Testis (tissue), 3 donors: Measurements from ENCODE around the gene PRR5L. TPM values are rescaled to one million over a fixed set of nuclear protein-coding genes. Genes with fewer than 3 reads are reported as not detected.

Experiments
- DNase-seq: peaks from one replicate; pipeline ENCODE4 v3.0.0-alpha.2; 2019
- H3K27ac ChIP-seq, 2 donors: fragments of 200-600 bp; sonication (generic); one replicate each; pipeline ENCODE4 v1.5.1; 2019
- H3K27me3 ChIP-seq: fragments of 200-600 bp; sonication (generic); one replicate; pipeline ENCODE4 v1.5.1; 2019
- H3K36me3 ChIP-seq: fragments of 200-600 bp; sonication (generic); one replicate; pipeline ENCODE4 v1.5.1; 2017; ENCODE audit warnings: low read depth; ENCODE audit errors: missing control alignments
- H3K4me1 ChIP-seq: fragments of 200-600 bp; sonication (generic); one replicate; pipeline ENCODE4 v1.5.1; 2019
- H3K4me3 ChIP-seq, 2 donors: fragments of 200-600 bp; sonication (generic); one replicate each; pipeline ENCODE4 v1.5.1; 2017 to 2019
- H3K9me3 ChIP-seq: fragments of 200-600 bp; sonication (generic); one replicate; pipeline ENCODE4 v1.5.1; 2017
- CTCF ChIP-seq, 3 experiments: fragments of 450-650 bp in 2 of 3; fragments of 200-600 bp in 1 of 3; sonication (generic) in 1 of 3; IDR thresholded peaks; one replicate each; pipeline ENCODE4 v1.5.1; 2016 to 2019; ENCODE audit warnings: antibody characterized with exemption in 3 of 3, mild to moderate bottlenecking in 2 of 3, moderate library complexity in 1 of 3
- POLR2A ChIP-seq: fragments of 450-650 bp; IDR thresholded peaks from one replicate; pipeline ENCODE4 v1.6.1; 2017; ENCODE audit warnings: antibody characterized with exemption, mild to moderate bottlenecking, moderate library complexity
- WGBS, 2 donors: methylation state at CpG; one replicate each; pipeline ENCODE4 v1.1.5; 2018; 5-methylcytosine and 5-hydroxymethylcytosine counted together
- intact Hi-C: fragments of 100-400 bp; cut with DNase I; formaldehyde crosslinking; loops from one replicate; pipeline ENCODE4 v1.15.1; 2023; ENCODE audit warnings: low total_unique reads
- polyA plus RNA-seq: library from polyadenylated mRNA; stranded (reverse); fragments of 350-450 nt; fragmentation: Illumina TruSeq; extraction: RNeasy Lipid Tissue Mini Kit (QIAGEN cat#74804); gene quantifications from one replicate; pipeline ENCODE4 v1.2.3, GENCODE V29; 2014; ENCODE audit warnings: low read depth, low replicate concordance; ENCODE audit not compliant: insufficient read depth
- total RNA-seq, 2 donors: library from RNA; depleted of rRNA; stranded (reverse); fragments of >200 nt; gene quantifications; one replicate each; pipeline ENCODE4 v1.2.3, GENCODE V29; 2016

Gene PRR5L
- total and polyA plus RNA-seq, 3 donors from 2014 or later = 8.1 to 15.4 (median 14.7) TPM

- Histone ChIP-seq H3K9me3 (no peaks in the 10 kb centered on the region), H3K4me1 (peaks cover 5% of the 10 kb centered on the region), H3K36me3 (no peaks in the 10 kb centered on the region), H3K4me3 (no peak overlapping the region), H3K27ac (no peak overlapping the region), H3K27me3 (no peaks in the 10 kb centered on the region)
- intact Hi-C loops = no loop called here
- TF ChIP-seq POLR2A = no peak
- TF ChIP-seq CTCF (IDR thresholded peaks at IDR 0.05) = no peak
- WGBS, 2 donors = 63 to 67% methylated on average over 11 of the region's 11 CpGs
- DNase-seq = peak; percentile 30
Measured at GRCh38 chr11:36431429-36432092, 135.5 kb downstream of the PRR5L start.

- TF ChIP-seq CTCF (IDR thresholded peaks at IDR 0.05) = no peak
- no peak for TF ChIP-seq POLR2A
- intact Hi-C loops = no loop called here
- DNase-seq = no peak
- 86 to 87% methylated on average over 2 of the region's 2 CpGs for WGBS, 2 donors
- Histone ChIP-seq H3K36me3 (no peaks in the 10 kb centered on the region), H3K27me3 (no peaks in the 10 kb centered on the region), H3K27ac (no peak overlapping the region), H3K4me3 (no peak overlapping the region), H3K9me3 (no peaks in the 10 kb centered on the region), H3K4me1 (peaks cover 5% of the 10 kb centered on the region)
Measured at GRCh38 chr11:36432093-36432469, 136.0 kb downstream of the PRR5L start.

GRCh38 chr11:36432738-36433137 lies 136.7 kb downstream of the PRR5L start:
- DNase-seq = no peak
- Histone ChIP-seq H3K4me1 (peaks cover 5% of the 10 kb centered on the region), H3K36me3 (no peaks in the 10 kb centered on the region), H3K4me3 (no peak overlapping the region), H3K9me3 (no peaks in the 10 kb centered on the region), H3K27me3 (no peaks in the 10 kb centered on the region), H3K27ac (no peak overlapping the region)
- no peak for TF ChIP-seq CTCF (IDR thresholded peaks at IDR 0.05)
- TF ChIP-seq POLR2A = no peak
- intact Hi-C loops = no loop called here
- 91 to 98% methylated on average over 4 of the region's 4 CpGs for WGBS, 2 donors

GRCh38 chr11:36436064-36436463 lies 140.0 kb downstream of the PRR5L start:
- peak overlapping the region; percentile 44 to 56 for H3K27ac ChIP-seq
- intact Hi-C loops = no loop called here
- TF ChIP-seq POLR2A (no peak), CTCF (IDR thresholded peaks at IDR 0.05) (no peak)
- no peaks in the 10 kb centered on the region for H3K36me3 ChIP-seq
- no peaks in the 10 kb centered on the region for H3K9me3 ChIP-seq
- no peaks in the 10 kb centered on the region for H3K27me3 ChIP-seq
- WGBS, 2 donors = 65 to 66% methylated on average over 5 of the region's 5 CpGs
- no peak overlapping the region for H3K4me3 ChIP-seq
- peak; percentile 73 for DNase-seq
- H3K4me1 ChIP-seq = no peaks in the 10 kb centered on the region

- Histone ChIP-seq H3K9me3 (no peaks in the 10 kb centered on the region), H3K27ac (no peak overlapping the region), H3K4me1 (no peaks in the 10 kb centered on the region), H3K4me3 (no peak overlapping the region), H3K36me3 (no peaks in the 10 kb centered on the region), H3K27me3 (no peaks in the 10 kb centered on the region)
- no peak for TF ChIP-seq POLR2A
- TF ChIP-seq CTCF (IDR thresholded peaks at IDR 0.05) = no peak
- DNase-seq = no peak
- 84 to 95% methylated on average over 2 of the region's 2 CpGs for WGBS, 2 donors
- intact Hi-C loops = no loop called here
Measured at GRCh38 chr11:36436589-36436988, 140.5 kb downstream of the PRR5L start.
